Neural cell (in vitro differentiated cells): ENCODE measurements around the gene C5.

Experiments
- TF ChIP-seq, protein P1 (sequence below): fragments of 450-650 bp; IDR thresholded peaks from 2 replicates; pipeline ENCODE4 v1.5.1; 2014; ENCODE audit warnings: antibody characterized with exemption, mild to moderate bottlenecking, moderate library complexity; ENCODE audit not compliant: poor library complexity, severe bottlenecking
- TF ChIP-seq, protein P2 (sequence below): IDR thresholded peaks from 2 replicates; pipeline ENCODE4 v1.6.1; 2012; ENCODE audit warnings: borderline replicate concordance

GRCh38 chr9:121026768-121027167 lies 23.3 kb downstream of the C5 start:
- TF ChIP-seq, protein P1, sequence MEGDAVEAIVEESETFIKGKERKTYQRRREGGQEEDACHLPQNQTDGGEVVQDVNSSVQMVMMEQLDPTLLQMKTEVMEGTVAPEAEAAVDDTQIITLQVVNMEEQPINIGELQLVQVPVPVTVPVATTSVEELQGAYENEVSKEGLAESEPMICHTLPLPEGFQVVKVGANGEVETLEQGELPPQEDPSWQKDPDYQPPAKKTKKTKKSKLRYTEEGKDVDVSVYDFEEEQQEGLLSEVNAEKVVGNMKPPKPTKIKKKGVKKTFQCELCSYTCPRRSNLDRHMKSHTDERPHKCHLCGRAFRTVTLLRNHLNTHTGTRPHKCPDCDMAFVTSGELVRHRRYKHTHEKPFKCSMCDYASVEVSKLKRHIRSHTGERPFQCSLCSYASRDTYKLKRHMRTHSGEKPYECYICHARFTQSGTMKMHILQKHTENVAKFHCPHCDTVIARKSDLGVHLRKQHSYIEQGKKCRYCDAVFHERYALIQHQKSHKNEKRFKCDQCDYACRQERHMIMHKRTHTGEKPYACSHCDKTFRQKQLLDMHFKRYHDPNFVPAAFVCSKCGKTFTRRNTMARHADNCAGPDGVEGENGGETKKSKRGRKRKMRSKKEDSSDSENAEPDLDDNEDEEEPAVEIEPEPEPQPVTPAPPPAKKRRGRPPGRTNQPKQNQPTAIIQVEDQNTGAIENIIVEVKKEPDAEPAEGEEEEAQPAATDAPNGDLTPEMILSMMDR = no peak
- TF ChIP-seq, protein P2, sequence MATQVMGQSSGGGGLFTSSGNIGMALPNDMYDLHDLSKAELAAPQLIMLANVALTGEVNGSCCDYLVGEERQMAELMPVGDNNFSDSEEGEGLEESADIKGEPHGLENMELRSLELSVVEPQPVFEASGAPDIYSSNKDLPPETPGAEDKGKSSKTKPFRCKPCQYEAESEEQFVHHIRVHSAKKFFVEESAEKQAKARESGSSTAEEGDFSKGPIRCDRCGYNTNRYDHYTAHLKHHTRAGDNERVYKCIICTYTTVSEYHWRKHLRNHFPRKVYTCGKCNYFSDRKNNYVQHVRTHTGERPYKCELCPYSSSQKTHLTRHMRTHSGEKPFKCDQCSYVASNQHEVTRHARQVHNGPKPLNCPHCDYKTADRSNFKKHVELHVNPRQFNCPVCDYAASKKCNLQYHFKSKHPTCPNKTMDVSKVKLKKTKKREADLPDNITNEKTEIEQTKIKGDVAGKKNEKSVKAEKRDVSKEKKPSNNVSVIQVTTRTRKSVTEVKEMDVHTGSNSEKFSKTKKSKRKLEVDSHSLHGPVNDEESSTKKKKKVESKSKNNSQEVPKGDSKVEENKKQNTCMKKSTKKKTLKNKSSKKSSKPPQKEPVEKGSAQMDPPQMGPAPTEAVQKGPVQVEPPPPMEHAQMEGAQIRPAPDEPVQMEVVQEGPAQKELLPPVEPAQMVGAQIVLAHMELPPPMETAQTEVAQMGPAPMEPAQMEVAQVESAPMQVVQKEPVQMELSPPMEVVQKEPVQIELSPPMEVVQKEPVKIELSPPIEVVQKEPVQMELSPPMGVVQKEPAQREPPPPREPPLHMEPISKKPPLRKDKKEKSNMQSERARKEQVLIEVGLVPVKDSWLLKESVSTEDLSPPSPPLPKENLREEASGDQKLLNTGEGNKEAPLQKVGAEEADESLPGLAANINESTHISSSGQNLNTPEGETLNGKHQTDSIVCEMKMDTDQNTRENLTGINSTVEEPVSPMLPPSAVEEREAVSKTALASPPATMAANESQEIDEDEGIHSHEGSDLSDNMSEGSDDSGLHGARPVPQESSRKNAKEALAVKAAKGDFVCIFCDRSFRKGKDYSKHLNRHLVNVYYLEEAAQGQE = no peak
